A549 (cell line): ENCODE results near the gene MAP4K4. TPM values are rescaled to one million over a fixed set of nuclear protein-coding genes. Genes with fewer than 3 reads are reported as not detected.
A peak's percentile ranks its signal among the peaks of the same experiment; 100 is the strongest.

Source experiments
- ATAC-seq, 2 experiments: fragments of 200-7000 bp in 1 of 2; fragments of >200 bp in 1 of 2; cut with Nextera tagmentation in 1 of 2; cut with Tn5 transposase in 1 of 2; 3 replicates each; pipeline versions ENCODE4 v1.8.0 to v1.9.1; 2018 to 2020; ENCODE audit warnings: mild to moderate bottlenecking in 1 of 2, moderate library complexity in 1 of 2
- CTCF ChIA-PET: fragments of 300-600 bp; sonication (Branson Sonifier 250); formaldehyde crosslinking; extraction: SDS; loops from one replicate; lab custom pipeline; 2021; ENCODE audit warnings: antibody characterized with exemption, inconsistent platforms; lab: Yijun Ruan, JAX
- POLR2A ChIA-PET: fragments of 350-600 bp; formaldehyde crosslinking; extraction: SDS; loops from one replicate; lab custom pipeline; 2021; ENCODE audit warnings: antibody characterized with exemption, inconsistent platforms; lab: Yijun Ruan, JAX
- DNase-seq, 2 experiments: peaks; one replicate each; pipeline versions ENCODE4 v3.0.0 to v3.0.0-alpha.2; 2011 to 2016; ENCODE audit warnings: low read depth in 1 of 2, low spot score in 1 of 2
- FAIRE-seq: peaks from 2 replicates; lab custom pipeline; 2011; peaks lifted over from hg19 to GRCh38; lab: Jason Lieb, UNC
- H3K27ac ChIP-seq, 2 experiments: fragments of >200 bp; sonication (Bioruptor Twin); formaldehyde crosslinking; 3 replicates each; pipeline ENCODE4 v1.5.1; 2016 to 2017
- H3K4me1 ChIP-seq: fragments of >200 bp; sonication (Bioruptor Twin); formaldehyde crosslinking; 3 replicates; pipeline ENCODE4 v1.6.1; 2016
- H3K4me2 ChIP-seq: fragments of >200 bp; sonication (Bioruptor Twin); formaldehyde crosslinking; 3 replicates; pipeline ENCODE4 v1.6.1; 2016
- H3K4me3 ChIP-seq: fragments of >200 bp; sonication (Bioruptor Twin); formaldehyde crosslinking; 3 replicates; pipeline ENCODE4 v1.5.1; 2016
- H3K9me3 ChIP-seq: fragments of >200 bp; sonication (Bioruptor Twin); formaldehyde crosslinking; 3 replicates; pipeline ENCODE4 v1.6.1; 2016
- BCL3 ChIP-seq: fragments of >200 bp; sonication (Bioruptor Twin); formaldehyde crosslinking; IDR thresholded peaks from 3 replicates; pipeline ENCODE4 v1.6.1; 2016
- CHD4 ChIP-seq: fragments of 200-600 bp; sonication (generic); IDR thresholded peaks from 2 replicates; pipeline ENCODE4 v1.6.1; 2016; ENCODE audit warnings: antibody characterized with exemption, mild to moderate bottlenecking, borderline replicate concordance
- CTCF ChIP-seq: fragments of >200 bp; sonication (Bioruptor Twin); formaldehyde crosslinking; IDR thresholded peaks from 3 replicates; pipeline ENCODE4 v1.5.1; 2016
- ELK1 ChIP-seq: fragments of 150-350 bp; IDR thresholded peaks from 2 replicates; pipeline ENCODE4 v1.6.1; 2014; ENCODE audit warnings: low read depth, mild to moderate bottlenecking, low read length
- EP300 ChIP-seq, 2 experiments: fragments of >200 bp; sonication (Bioruptor Twin); formaldehyde crosslinking; IDR thresholded peaks; 2 replicates in 1 of 2; 3 replicates in 1 of 2; pipeline ENCODE4 v1.6.1; 2016 to 2017
- ESRRA ChIP-seq: fragments of 150-350 bp; IDR thresholded peaks from 2 replicates; pipeline ENCODE4 v1.6.1; 2014; ENCODE audit warnings: mild to moderate bottlenecking, low read length, borderline replicate concordance
- FOXS1 ChIP-seq: fragments of 250-450 bp; sonication (Bioruptor Pico); IDR thresholded peaks from 2 replicates; pipeline ENCODE4 v1.5.0; 2020; ENCODE audit warnings: mild to moderate bottlenecking, moderate library complexity
- HOXB13 ChIP-seq: fragments of 250-450 bp; sonication (Bioruptor Pico); IDR thresholded peaks from 2 replicates; pipeline ENCODE4 v1.5.0; 2020; ENCODE audit warnings: low read depth, mild to moderate bottlenecking, moderate library complexity
- HOXB5 ChIP-seq: fragments of 250-450 bp; sonication (Bioruptor Pico); IDR thresholded peaks from 2 replicates; pipeline ENCODE4 v1.5.0; 2020; ENCODE audit warnings: mild to moderate bottlenecking, moderate library complexity
- MAZ ChIP-seq: fragments of 150-350 bp; IDR thresholded peaks from 2 replicates; pipeline ENCODE4 v1.6.1; 2014; ENCODE audit warnings: antibody characterized with exemption, low read depth, low read length, borderline replicate concordance
- RAD21 ChIP-seq, 2 experiments: fragments of >200 bp in 1 of 2; sonication (Bioruptor Twin) in 1 of 2; formaldehyde crosslinking in 1 of 2; IDR thresholded peaks in 1 of 2; conservative IDR thresholded peaks in 1 of 2; 2 replicates in 1 of 2; 3 replicates in 1 of 2; pipeline ENCODE4 v1.6.1; 2012 to 2018; ENCODE audit warnings: inconsistent platforms in 1 of 2
- SMC3 ChIP-seq: fragments of >200 bp; sonication (Bioruptor Twin); formaldehyde crosslinking; IDR thresholded peaks from 3 replicates; pipeline ENCODE4 v1.6.1; 2018; ENCODE audit warnings: inconsistent platforms
- TFCP2L1 ChIP-seq: fragments of 250-450 bp; sonication (Bioruptor Pico); IDR thresholded peaks from 2 replicates; pipeline ENCODE4 v1.5.0; 2021; ENCODE audit warnings: mild to moderate bottlenecking
- WGBS: methylation state at CpG from one replicate; pipeline ENCODE4 v1.1.6; 2017; ENCODE audit errors: missing lambda C conversion rate; 5-methylcytosine and 5-hydroxymethylcytosine counted together
- polyA plus RNA-seq, 4 experiments: library from polyadenylated mRNA; depleted of rRNA in 3 of 4; stranded (reverse); fragments of >200 nt; fragmentation: RNase III in 1 of 4; extraction: RNeasy Plus Mini Kit Qiagen cat#74134 plus additional on column Dnase treatment in 1 of 4; gene quantifications; 2 replicates in 3 of 4; 3 replicates in 1 of 4; pipeline ENCODE4 v1.2.3, GENCODE V29; 2011 to 2017
- TF ChIP-seq, protein P1 (sequence below): IDR thresholded peaks from 2 replicates; pipeline ENCODE4 v1.6.1; 2012

MAP4K4 gene
- polyA plus RNA-seq, 2 of the 4 experiments (the other 2 are of a cell fraction), result 61.9 to 82.2 TPM

GRCh38 chr2:101881131-101881530 is 183.6 kb downstream of the MAP4K4 start (continued):
- no peak for TF ChIP-seq BCL3
- TF ChIP-seq CTCF, result no peak
- TF ChIP-seq TFCP2L1 (CRISPR knock-in tag), result no peak
- TF ChIP-seq CHD4, result no peak
- TF ChIP-seq, protein P1, sequence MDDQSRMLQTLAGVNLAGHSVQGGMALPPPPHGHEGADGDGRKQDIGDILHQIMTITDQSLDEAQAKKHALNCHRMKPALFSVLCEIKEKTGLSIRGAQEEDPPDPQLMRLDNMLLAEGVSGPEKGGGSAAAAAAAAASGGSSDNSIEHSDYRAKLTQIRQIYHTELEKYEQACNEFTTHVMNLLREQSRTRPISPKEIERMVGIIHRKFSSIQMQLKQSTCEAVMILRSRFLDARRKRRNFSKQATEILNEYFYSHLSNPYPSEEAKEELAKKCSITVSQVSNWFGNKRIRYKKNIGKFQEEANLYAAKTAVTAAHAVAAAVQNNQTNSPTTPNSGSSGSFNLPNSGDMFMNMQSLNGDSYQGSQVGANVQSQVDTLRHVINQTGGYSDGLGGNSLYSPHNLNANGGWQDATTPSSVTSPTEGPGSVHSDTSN, result no peak
- no peak for TF ChIP-seq EP300 (IDR thresholded peaks at IDR 0.05)
- TF ChIP-seq, all 56 proteins: peak for 0

- no peak overlapping the region for H3K4me2 ChIP-seq
- no peak for TF ChIP-seq HOXB5
- no peak for TF ChIP-seq FOXS1
- no peak for TF ChIP-seq HOXB13 (CRISPR knock-in tag)
- TF ChIP-seq MAZ, result no peak
- TF ChIP-seq ESRRA, result no peak
- CTCF ChIA-PET, result interaction anchor here (1.0 to 3.2 kb wide), 11 partner anchors 10 to 561 kb away, joined by 3 to 37 read pairs (median 9); partner anchors contain the start of gene IL18R1
- H3K4me3 ChIP-seq, result no peak overlapping the region
- H3K27ac ChIP-seq, result no peak overlapping the region
- WGBS, result 86% methylated on average over 4 of the region's 4 CpGs
- FAIRE-seq (no peak), DNase-seq (no peak), ATAC-seq (no peak)
- H3K9me3 ChIP-seq, result no peaks in the 10 kb centered on the region
- POLR2A ChIA-PET, result no interaction called here
- H3K4me1 ChIP-seq, result no peaks in the 10 kb centered on the region
These were observed 185.3 kb downstream of the MAP4K4 start for GRCh38 chr2:101882769-101883307.

- no peak overlapping the region for H3K4me3 ChIP-seq
- DNase-seq, result peak; percentile 31 to 51
- no peaks in the 10 kb centered on the region for H3K4me1 ChIP-seq
- 11% methylated on average over 3 of the region's 3 CpGs for WGBS
- peak; percentile 50 to 87; a peak in 4 of 6 replicates for ATAC-seq
- no peak overlapping the region for H3K4me2 ChIP-seq
- H3K9me3 ChIP-seq, result no peaks in the 10 kb centered on the region
- TF ChIP-seq SMC3 (peak; percentile 73), RAD21 (conservative IDR thresholded peaks at IDR 0.05 in 1 of 2, IDR thresholded peaks at IDR 0.05 in 1 of 2) (peak; percentile 66 to 67), CTCF (peak; percentile 70), ELK1 (no peak), TFCP2L1 (CRISPR knock-in tag) (no peak)
- no peak overlapping the region for H3K27ac ChIP-seq
- POLR2A ChIA-PET, result no interaction called here
- FAIRE-seq, result no peak
- CTCF ChIA-PET, result interaction anchor here (0.6 to 3.2 kb wide), 33 partner anchors 10 to 721 kb away, joined by 3 to 37 read pairs (median 3); partner anchors contain the start of genes IL18R1 and IL18RAP
These were observed 186.4 kb downstream of the MAP4K4 start for GRCh38 chr2:101883860-101884259.
